ENCODE measurements around the gene ASIC3. TPM values are rescaled to one million over a fixed set of nuclear protein-coding genes. Genes with fewer than 3 reads are reported as not detected.

Gene ASIC3
- total and polyA plus RNA-seq, 3 donors from 2014 or later = 20.8 to 37.9 (median 27.5) TPM

GRCh38 chr7:151095123-151095797 lies 46.9 kb downstream of the ASIC3 start:
- H3K27me3 ChIP-seq = no peaks in the 10 kb centered on the region
- no peak overlapping the region for H3K27ac ChIP-seq
- 75 to 80% methylated on average over 8 to 10 of the region's 10 CpGs for WGBS, 2 donors
- no peak overlapping the region for H3K4me3 ChIP-seq
- no peak for DNase-seq
- no peaks in the 10 kb centered on the region for H3K36me3 ChIP-seq (ENCODE audit: low read depth, missing control alignments)
- TF ChIP-seq POLR2A (IDR thresholded peaks at IDR 0.05) = no peak
- TF ChIP-seq, protein P1, sequence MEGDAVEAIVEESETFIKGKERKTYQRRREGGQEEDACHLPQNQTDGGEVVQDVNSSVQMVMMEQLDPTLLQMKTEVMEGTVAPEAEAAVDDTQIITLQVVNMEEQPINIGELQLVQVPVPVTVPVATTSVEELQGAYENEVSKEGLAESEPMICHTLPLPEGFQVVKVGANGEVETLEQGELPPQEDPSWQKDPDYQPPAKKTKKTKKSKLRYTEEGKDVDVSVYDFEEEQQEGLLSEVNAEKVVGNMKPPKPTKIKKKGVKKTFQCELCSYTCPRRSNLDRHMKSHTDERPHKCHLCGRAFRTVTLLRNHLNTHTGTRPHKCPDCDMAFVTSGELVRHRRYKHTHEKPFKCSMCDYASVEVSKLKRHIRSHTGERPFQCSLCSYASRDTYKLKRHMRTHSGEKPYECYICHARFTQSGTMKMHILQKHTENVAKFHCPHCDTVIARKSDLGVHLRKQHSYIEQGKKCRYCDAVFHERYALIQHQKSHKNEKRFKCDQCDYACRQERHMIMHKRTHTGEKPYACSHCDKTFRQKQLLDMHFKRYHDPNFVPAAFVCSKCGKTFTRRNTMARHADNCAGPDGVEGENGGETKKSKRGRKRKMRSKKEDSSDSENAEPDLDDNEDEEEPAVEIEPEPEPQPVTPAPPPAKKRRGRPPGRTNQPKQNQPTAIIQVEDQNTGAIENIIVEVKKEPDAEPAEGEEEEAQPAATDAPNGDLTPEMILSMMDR (IDR thresholded peaks at IDR 0.05) = no peak
- no peaks in the 10 kb centered on the region for H3K9me3 ChIP-seq
- H3K4me1 ChIP-seq = peaks cover under 1% of the 10 kb centered on the region
- intact Hi-C loops (cut with DNase I; ENCODE audit: low total_unique reads) = no loop called here

DNA sequence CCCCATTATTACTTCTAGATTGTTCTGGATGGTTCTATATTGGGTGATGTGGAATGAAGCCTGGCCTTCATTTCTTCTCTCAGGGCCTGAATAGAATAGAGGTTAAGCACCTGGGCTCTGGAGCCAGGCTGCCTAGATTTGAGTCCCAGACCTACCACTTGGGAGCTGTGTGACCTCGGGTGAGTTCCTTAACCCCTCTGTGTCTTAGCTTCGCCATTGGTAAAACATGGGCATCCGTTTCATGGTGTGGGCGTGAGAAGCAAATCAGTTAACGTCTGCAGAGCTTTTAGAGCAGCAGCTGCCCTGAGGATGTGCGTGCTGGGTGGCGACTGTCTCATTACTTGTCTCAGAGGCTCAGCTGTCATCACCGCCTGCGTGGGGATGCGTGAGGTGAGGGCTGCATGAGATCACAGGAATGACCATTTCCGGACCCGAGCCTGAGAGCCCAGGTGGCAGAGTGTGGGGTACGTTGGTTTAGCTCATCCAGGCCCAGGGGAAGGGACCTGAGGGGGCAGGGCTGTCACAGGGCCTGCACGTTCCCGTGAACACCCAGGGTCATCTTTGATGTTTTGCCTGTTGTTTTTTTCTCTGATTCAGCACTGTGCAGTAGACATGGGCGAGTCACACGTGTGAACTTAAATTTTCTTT lies 47.6 kb downstream of the ASIC3 start:
- intact Hi-C loops (cut with DNase I; ENCODE audit: low total_unique reads) = no loop called here
- Histone ChIP-seq H3K4me1 (no peaks in the 10 kb centered on the region), H3K27me3 (no peaks in the 10 kb centered on the region), H3K9me3 (no peaks in the 10 kb centered on the region), H3K36me3 (ENCODE audit: low read depth, missing control alignments) (no peaks in the 10 kb centered on the region), H3K27ac (no peak overlapping the region), H3K4me3 (no peak overlapping the region)
- 78 to 80% methylated on average over 14 to 17 of the region's 17 CpGs for WGBS, 2 donors
- DNase-seq = no peak
- TF ChIP-seq, protein P1 (IDR thresholded peaks at IDR 0.05) = no peak
- TF ChIP-seq POLR2A (IDR thresholded peaks at IDR 0.05) = no peak

- no peak overlapping the region for H3K27ac ChIP-seq
- H3K27me3 ChIP-seq = no peaks in the 10 kb centered on the region
- intact Hi-C loops (cut with DNase I; ENCODE audit: low total_unique reads) = no loop called here
- no peaks in the 10 kb centered on the region for H3K4me1 ChIP-seq
- no peak overlapping the region for H3K4me3 ChIP-seq
- no peaks in the 10 kb centered on the region for H3K9me3 ChIP-seq
- 63 to 66% methylated on average over 10 to 19 of the region's 20 CpGs for WGBS, 2 donors
- no peaks in the 10 kb centered on the region for H3K36me3 ChIP-seq (ENCODE audit: low read depth, missing control alignments)
- DNase-seq = no peak
- TF ChIP-seq, protein P1 (IDR thresholded peaks at IDR 0.05) = no peak
- no peak for TF ChIP-seq POLR2A (IDR thresholded peaks at IDR 0.05)
Measured at GRCh38 chr7:151099486-151100211, 51.3 kb downstream of the ASIC3 start.

DNA sequence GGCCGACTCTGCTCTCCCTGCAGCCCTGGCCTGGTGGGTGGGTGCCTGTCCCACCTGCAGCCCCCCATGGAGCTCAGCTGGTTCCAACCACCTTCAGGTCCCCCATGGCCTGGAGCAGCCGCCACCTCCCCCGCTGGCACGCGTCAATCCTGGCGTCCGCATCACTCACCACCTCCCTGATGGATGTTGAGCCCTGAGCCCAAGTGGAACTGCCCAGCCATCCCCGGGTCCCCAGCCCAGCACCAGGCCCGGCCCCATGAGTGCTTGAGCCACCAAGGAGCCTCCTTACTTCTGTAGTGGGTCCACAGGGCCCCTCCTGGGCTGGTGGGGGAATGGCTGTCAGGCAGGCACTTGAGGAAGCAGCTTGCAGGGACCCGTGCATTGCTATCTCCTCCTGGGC lies 52.6 kb downstream of the ASIC3 start:
- intact Hi-C loops (cut with DNase I; ENCODE audit: low total_unique reads) = no loop called here
- no peak for DNase-seq
- 93 to 100% methylated on average over 5 to 9 of the region's 10 CpGs for WGBS, 2 donors
- Histone ChIP-seq H3K27me3 (no peaks in the 10 kb centered on the region), H3K9me3 (no peaks in the 10 kb centered on the region), H3K36me3 (ENCODE audit: low read depth, missing control alignments) (no peaks in the 10 kb centered on the region), H3K4me1 (no peaks in the 10 kb centered on the region), H3K27ac (no peak overlapping the region), H3K4me3 (no peak overlapping the region)
- TF ChIP-seq POLR2A (IDR thresholded peaks at IDR 0.05) = no peak
- TF ChIP-seq, protein P1 (IDR thresholded peaks at IDR 0.05) = no peak
